ENCODE data around the gene ZNF768.
"Not testable (repeated sequence)": the region's sequence is repeated elsewhere in the genome, so short reads cannot be mapped to it uniquely, and the experiment has no call there.

Gene ZNF768

GRCh38 chr16:30555315-30556124 lies 29.2 kb upstream of the ZNF768 start:
- no peak for DNase-seq

GRCh38 chr16:30554557-30555314 lies 28.4 kb upstream of the ZNF768 start:
- no peak for DNase-seq

- no peak for DNase-seq
Observed at GRCh38 chr16:30553393-30553899, 27.1 kb upstream of the ZNF768 start.

- no peak for DNase-seq
Observed at GRCh38 chr16:30552956-30553355, 26.6 kb upstream of the ZNF768 start.

- no peak for DNase-seq
Observed at GRCh38 chr16:30551781-30552180, 25.4 kb upstream of the ZNF768 start.

- DNase-seq: no peak
Observed at GRCh38 chr16:30548416-30549253, 22.3 kb upstream of the ZNF768 start.

- no peak for DNase-seq
Observed at GRCh38 chr16:30546115-30546514, 19.7 kb upstream of the ZNF768 start.

- DNase-seq: no peak
Observed at GRCh38 chr16:30543067-30543466, 16.7 kb upstream of the ZNF768 start.

GRCh38 chr16:30541502-30542329 lies 15.3 kb upstream of the ZNF768 start:
- DNase-seq: no peak

- not testable (repeated sequence) for DNase-seq
Observed at GRCh38 chr16:30540916-30541464, 14.6 kb upstream of the ZNF768 start.

GRCh38 chr16:30539986-30540526 lies 13.7 kb upstream of the ZNF768 start:
- not testable (repeated sequence) for DNase-seq

GRCh38 chr16:30539000-30539964 lies 12.9 kb upstream of the ZNF768 start:
- no peak for DNase-seq

GRCh38 chr16:30536391-30537024 lies 10.1 kb upstream of the ZNF768 start:
- not testable (repeated sequence) for DNase-seq

- DNase-seq: peak; percentile 70
Observed at GRCh38 chr16:30535777-30536190, 9.4 kb upstream of the ZNF768 start.

GRCh38 chr16:30535106-30535776 lies 8.9 kb upstream of the ZNF768 start:
- DNase-seq: no peak

GRCh38 chr16:30534368-30535105 lies 8.2 kb upstream of the ZNF768 start, which contains the start of gene ZNF747:
TSS of gene ZNF747 (minus strand) at chr16:30534858. CDS start at chr16:30534679, 179 bp downstream.
- peak; percentile 89 for DNase-seq

- DNase-seq: peak; percentile 31
Observed at GRCh38 chr16:30533748-30534367, 7.5 kb upstream of the ZNF768 start.

GRCh38 chr16:30533146-30533522 lies 6.8 kb upstream of the ZNF768 start:
- no peak for DNase-seq
